T-helper 22 cell (primary cell): ENCODE measurements around the gene DALRD3.

Experiments
- DNase-seq: peaks from one replicate; pipeline ENCODE4 v3.0.0-alpha.2; 2020; ENCODE audit warnings: low read depth

The DALRD3 gene

GRCh38 chr3:48974076-48974864, 44.1 kb downstream of the DALRD3 start:
- DNase-seq: no peak

DNA sequence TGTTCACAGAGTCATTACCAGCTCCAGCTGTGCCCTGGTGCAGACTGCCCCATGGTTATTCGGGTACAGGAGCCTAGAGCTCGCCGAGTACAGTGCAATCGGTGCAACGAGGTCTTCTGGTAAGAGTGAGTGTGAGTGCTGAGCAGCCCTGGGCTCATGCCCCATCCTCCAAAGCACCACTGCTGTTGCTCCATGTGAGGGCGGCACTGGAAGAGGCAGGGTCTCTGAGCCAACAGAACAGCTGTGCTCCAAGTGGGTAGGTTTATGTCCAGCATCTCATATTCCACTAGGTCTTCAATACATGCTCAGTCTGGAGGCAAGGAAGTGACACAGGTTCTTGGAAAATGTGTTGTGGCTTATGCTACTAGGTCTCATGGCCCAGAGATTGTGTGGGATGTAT, 47.8 kb downstream of the DALRD3 start:
- no peak for DNase-seq

DNA sequence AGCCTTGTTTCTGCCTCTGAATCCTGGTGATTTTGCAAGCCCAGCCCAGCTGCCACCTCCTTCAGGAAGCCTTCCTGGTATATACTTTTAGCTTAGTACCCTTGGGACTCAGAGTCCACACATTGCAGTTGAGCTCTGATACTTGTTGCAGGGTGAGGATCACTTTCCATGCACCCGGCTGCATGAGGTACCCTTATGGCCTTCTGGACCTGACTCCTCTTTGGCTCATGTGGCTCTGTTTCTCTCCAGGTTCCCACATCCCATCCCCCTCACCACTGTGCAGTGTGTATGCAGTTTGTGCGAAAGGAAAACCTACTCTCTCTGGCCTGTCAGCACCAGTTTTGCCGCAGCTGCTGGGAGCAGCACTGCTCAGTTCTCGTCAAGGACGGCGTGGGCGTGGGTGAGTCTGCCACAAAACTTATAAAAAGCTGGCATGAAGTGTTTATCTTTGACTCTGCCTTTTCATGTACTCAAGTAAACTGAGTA, 51.5 kb downstream of the DALRD3 start:
- DNase-seq: no peak

DNA sequence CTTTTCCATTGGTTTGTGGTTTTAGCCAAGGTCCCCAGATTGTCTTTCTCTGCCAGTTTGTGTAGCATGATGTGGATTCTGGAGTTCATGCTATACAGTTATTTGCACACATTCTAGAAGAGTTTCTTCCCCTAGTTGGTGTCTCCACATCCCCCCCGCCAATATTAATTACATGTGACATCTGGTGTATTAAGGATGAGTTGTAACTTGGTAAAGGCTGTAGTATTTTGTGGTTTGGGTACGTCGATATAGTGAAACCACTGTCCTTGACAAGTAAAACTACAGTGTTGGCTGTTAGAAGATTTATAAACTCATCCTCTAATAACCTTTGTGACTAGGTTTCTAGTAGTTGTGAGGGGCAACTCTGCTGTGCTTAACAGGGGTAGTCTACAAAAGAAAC, 52.0 kb downstream of the DALRD3 start:
- DNase-seq: no peak
